HG03439 (cell line): ENCODE data around the gene ZNF236.
"Not testable (repeated sequence)": the region's sequence is repeated elsewhere in the genome, so short reads cannot be mapped to it uniquely, and the experiment has no call there.

Source experiments
- ATAC-seq: cut with Tn5 transposase; IDR thresholded peaks from one replicate; pipeline ENCODE4 v1.9.1; 2021; ENCODE audit warnings: mild to moderate bottlenecking, moderate library complexity; ENCODE audit not compliant: unreplicated experiment

Gene ZNF236

DNA sequence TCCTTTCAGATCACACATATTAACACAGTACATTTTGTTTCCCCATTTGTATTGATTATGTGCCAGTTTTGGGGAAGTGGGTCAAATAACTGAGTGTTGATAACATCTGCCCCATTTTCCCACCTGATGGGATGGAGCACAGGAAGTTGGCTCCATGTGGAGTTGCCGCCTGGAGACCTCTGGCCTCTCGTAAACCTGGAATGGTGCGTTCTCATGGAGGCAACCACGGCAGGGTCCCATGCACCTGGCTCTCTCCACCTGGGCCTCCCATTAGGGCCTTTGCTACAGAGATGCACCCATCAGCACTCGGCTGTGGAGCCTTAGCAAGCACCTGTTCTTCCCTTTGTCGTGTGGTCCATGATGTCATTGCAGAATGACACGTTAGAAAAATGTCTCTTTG, 179.6 kb downstream of the ZNF236 start:
- no peak for ATAC-seq

GRCh38 chr18:77002496-77002895, 180.1 kb downstream of the ZNF236 start:
- no peak for ATAC-seq

DNA sequence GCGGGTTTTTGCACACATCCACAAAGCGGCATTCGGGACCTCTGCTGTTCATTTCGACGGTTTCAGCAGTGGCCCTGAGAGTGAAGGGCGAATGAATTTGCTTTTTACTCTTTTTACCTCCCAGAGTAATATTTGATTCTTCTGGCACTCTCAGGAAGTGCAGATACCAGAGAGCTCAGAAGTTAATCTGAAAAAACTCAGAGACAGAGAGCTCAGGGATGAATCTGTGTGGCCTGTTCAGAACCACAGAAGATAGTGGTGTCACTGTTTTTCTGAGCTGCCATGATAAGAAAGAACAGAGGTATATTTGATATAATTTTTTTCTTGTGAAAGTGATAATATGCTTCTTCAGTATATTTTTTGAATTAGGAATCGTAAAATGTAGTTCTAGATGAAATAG, 181.0 kb downstream of the ZNF236 start:
- ATAC-seq = no peak

DNA sequence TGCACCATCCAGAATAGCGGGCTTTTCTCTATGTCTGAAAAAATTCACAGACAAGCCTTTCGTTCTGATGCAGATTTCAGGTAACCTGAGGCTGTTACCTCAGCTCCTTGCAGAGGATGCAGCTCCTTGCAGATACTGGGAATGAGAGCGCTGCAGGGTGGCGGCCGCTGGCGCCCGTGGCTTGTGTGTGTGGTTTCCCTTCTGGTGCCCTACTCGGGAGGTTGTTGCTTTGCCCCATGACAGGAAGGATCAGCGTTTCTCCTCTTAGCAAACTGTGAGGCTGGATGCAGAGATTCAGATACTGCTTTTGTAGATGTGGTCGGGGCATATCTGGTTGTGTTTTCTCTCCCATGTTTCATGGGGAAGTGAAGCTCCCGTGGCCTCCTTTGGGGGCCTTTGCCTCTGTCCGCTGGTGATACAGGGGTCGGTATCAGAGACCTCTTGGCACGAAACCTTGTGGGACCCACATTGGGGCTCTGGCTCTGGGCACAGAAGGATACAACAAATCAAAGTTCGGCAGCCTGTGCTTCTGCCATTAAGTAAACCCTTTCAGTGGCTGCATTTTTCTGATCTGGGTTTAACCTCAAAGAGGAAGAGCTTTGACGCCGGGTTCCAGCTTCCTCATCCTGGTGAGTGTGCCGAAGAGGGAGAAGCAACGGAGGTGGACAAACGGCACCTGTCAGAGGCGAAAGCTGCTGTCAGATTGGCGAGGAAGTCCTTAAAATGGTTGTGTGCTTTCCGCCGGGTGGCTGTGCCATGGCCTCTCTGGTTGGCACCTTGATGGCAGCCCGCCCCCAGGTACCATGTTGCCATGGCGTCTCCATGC, 182.4 kb downstream of the ZNF236 start:
- no peak for ATAC-seq

GRCh38 chr18:77005651-77006195, 183.4 kb downstream of the ZNF236 start:
- no peak for ATAC-seq

- no peak for ATAC-seq
These were observed 184.2 kb downstream of the ZNF236 start for GRCh38 chr18:77006305-77007175.

DNA sequence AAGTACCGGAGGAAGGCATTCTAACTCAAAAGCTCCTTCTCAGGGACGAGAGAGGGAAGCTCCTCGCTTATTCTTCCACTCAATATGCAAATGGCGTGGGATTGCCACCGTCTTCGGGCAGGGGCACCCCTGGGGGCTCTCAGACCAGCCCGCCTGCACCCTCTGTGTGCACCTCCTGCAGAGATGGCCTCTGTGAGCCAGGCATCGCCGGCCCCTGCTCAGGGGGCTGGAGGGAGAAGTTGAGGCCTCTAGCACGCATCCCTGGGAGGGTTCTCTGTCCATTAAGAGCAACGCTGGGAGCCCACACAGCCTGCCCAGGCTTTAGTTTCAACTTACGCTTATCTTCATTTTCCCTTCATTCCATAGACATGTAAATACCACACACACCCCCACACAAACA, 184.9 kb downstream of the ZNF236 start:
- no peak for ATAC-seq

- no peak for ATAC-seq
These were observed 185.6 kb downstream of the ZNF236 start for GRCh38 chr18:77008006-77008405.

DNA sequence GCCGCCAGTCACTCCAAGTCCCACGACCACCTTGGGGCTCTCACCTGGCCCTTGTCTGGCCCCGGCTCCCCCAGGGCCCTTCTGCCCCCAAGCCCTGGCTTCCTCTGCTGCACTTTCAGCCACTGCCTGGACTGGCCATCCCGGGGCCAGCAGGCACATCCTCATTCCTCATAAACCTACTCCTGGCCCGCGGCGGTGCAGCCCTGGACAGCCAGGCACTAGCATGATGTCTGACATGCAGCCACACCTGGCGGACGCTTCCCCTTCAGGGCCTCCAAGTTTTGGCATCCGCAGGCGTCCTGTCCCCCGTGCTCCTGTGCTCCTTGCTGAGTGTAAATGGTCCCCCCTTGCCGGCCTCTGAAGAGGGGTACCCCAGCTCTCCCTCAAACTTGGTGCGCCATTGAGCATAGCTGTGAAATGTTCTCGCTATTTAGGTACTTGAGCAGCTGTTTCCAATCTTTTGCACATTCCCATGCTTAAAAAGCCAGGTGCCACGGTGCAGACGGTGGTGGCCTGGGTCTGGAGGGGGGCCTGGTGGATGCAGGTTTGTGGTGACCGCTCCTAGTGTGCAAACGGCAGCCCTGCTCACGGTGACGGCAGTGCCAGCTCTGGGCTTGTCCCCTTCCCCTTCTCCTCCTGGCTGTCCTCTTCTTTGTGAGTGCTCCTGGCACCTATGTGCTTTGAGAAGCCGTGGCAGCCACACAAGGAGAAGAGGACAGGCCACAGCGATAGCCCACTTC, 186.4 kb downstream of the ZNF236 start:
- no peak for ATAC-seq

DNA sequence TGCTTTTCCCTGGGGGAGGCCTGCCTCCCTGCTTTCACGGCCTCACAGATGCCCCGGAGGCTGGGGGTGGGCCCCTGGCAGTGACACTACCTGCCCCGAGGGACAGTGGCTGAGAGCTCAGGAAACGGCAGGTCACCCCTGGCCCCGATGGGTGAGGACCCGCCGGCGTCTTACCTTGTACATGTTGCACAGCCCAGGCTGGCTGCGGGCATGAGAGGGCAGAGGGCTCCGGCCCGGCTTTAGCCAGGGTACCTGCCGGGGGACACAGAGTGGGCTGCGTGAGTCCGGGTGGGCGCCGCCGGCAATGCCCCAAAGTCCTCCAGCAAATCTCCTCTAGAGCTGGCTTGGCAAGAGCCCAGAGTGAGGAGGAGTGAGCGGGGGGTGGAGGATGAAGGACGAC, 187.3 kb downstream of the ZNF236 start:
- no peak for ATAC-seq

DNA sequence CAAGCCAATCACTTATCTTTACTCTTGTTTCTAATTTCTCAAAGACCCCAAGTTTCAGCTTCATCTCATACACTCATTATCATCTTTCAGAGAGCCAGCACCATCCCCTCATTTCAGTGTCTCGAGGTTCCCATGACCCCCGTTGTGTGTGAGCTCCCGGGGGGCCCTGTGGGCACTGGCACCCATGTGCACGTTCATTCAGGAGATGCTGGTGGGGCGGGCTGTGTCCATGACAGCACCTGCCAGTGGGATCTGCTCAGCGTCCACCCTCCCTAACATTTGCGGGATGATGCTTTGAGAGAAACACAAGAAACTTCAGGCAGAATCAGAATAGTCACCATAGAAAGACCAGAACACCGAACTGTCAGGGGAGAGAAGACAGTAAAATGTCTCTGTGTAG, 189.8 kb downstream of the ZNF236 start:
- no peak for ATAC-seq

DNA sequence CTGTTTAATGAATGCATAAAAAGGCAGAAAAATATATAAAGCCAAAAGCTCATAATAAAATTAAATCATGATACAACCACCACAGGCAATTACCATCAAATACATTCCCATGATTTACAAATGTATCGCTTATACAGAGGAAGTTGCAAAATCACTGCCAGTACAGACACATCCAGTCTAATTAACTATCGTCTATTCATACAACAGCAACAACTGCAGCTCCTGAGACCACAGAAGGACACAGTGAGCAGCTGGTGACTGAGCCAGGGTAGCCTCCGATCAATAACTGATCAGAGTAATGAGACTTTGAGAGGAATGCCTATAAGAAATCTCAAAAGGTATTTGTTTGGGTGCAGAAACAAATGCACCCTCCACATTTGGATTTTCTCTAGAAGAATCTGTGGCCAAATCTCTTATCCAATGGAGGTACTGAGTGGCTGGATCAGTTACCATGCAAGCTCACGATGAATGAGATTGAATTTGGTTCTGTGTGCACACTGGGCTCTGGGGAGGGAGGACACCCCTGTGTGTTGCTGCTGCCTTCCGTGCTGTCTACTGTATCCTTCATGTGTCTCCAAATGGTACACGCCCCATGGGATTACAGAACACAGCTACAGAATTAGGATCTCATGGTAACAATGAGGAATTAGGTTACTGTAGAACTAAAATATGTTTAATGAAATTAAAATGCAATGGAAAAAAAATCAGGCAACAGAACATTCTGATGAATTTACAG, 190.6 kb downstream of the ZNF236 start:
- no peak for ATAC-seq

DNA sequence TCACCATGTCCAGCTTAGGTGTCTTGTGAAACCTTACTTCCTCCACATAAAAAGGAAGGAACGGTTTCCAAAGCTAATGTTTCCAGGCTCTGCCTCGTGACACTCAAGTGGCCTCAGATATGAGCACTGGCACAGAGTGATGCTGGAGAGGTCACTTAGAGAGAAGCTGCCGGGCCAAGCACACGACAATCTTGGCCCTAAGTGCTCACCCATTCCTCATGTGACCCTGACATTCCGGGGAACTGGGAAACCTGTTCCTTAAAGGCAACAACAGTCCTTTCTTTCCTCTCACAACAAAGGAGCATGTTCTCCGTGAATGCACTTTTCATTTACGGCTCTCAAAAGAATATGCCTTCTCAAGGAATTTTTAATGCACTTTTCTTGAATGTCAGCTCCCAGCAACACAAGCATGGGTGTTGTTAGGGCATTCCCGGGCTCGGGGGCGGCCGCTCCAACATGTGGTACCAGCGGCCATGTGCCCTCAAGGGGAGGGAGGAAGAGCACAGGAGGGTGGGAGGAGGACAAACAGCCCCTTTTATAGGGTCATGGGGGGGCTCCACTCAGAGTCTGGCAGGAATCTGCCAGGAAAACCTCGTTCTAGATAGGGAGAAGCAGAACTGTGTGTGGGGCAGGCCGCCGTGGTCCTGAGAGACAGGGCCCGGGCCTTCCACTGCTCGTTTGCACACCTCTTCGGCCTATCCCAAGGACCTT, 191.6 kb downstream of the ZNF236 start:
- ATAC-seq = no peak

DNA sequence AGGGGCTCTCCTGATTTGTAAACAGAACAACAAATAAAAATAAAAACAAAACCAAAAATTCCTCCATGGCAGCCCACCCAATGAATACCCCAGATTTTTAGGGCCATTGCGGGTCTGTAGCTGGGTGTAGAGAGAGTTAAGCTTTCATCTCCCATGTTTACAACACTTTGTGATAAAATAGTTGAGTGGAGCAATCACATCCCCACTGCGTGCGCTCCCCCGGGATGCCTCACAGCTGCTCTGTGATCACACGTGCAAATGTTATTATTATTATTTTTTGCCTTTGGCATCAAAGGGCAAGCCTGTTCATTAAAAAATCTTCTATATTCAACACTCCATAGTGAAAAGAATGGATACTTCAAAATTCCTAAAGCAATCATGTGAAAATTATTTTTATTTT, 192.2 kb downstream of the ZNF236 start:
- no peak for ATAC-seq

DNA sequence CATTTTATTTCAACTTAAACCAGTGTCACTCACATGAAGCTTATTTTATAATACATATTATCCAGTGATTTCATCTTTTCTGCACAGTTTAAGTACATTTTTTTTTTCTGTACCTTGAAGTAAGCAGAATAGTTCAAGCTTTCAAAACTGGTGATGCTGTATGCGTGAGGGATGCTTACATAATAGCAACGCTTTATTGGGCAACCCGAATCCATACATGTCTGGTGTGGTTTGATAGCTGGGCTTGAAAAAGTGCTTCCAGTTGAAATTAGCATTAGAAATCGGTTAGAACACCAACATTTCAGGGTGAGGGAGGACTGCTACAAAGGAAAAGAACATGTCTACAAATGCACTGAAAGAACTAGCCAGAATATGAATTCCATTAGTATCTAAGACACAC, 192.8 kb downstream of the ZNF236 start:
- ATAC-seq = no peak

- no peak for ATAC-seq
These were observed 193.7 kb downstream of the ZNF236 start for GRCh38 chr18:77015771-77016710.

DNA sequence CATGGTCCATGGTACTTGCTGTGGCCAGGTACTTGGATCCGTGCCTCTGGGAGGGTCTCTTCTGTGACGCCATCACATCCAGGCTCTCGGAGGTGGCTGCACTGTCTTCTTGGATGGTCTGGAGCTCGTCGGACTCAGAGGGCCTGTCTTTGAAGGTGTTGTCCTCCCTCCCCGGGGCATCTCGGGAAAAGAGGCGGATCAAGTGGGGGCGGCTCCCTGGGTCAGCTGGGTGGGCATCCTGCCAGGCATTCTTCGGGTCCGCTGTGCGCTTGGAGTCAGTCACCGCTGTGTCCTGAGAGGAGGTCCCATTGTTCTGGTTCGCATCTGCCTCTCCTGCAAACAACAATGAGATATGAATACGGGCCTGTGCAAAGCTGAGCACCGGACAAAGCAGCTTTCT, 194.6 kb downstream of the ZNF236 start:
- ATAC-seq = no peak

DNA sequence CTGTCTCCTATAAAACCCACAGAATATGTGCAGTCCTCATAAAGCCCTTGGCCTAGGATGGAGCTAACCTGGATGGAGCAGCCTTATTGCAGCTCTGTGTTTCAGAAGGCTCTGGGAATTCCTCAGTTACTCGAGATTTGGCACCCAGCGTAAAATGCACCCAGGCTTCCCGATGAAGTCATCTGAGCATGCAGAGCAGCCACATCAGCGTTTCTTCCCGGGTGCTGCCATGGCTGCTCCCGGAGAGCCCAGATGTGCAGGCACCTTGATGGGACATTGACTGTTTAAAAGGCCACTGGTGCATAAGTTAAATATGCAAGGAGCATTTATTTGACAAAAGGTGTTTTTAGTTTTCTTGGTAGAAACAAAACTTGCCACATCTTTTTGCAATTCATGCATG, 195.0 kb downstream of the ZNF236 start:
- no peak for ATAC-seq

DNA sequence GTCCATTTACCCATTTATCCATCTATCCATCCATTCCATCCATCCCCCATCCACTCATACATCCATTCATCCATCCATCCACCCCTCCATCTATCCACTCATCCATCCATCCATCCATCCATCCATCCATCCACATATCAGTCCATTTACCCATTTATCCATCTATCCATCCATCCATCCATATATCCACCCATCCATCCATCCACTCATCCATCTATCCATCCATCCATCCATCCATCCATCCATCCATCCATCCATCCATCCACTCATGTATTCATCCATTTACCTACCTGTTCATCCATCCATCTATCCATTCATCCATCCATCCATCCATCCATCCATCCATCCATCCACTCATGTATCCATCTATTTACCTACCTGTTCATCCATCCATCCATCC, 196.3 kb downstream of the ZNF236 start:
- ATAC-seq = not testable (repeated sequence)
